Middle frontal gyrus (tissue), 1 donor: ENCODE measurements around the gene C11orf16.
"Not testable (repeated sequence)": the region's sequence is repeated elsewhere in the genome, so short reads cannot be mapped to it uniquely, and the experiment has no call there.

Experiments
- DNase-seq: peaks from one replicate; pipeline ENCODE4 v3.0.0-alpha.2; 2015; ENCODE audit warnings: low spot score; ENCODE audit errors: extremely low spot score

The C11orf16 gene

GRCh38 chr11:8899119-8899753 is 33.5 kb downstream of the C11orf16 start:
- no peak for DNase-seq

GRCh38 chr11:8891185-8891584 is 41.6 kb downstream of the C11orf16 start:
- not testable (repeated sequence) for DNase-seq

- DNase-seq: no peak
Observed at GRCh38 chr11:8886322-8886721, 46.4 kb downstream of the C11orf16 start.

- not testable (repeated sequence) for DNase-seq
Observed at GRCh38 chr11:8881585-8881984, 51.2 kb downstream of the C11orf16 start.

GRCh38 chr11:8878771-8879170 is 54.0 kb downstream of the C11orf16 start:
- DNase-seq: no peak

GRCh38 chr11:8873741-8874405 is 58.9 kb downstream of the C11orf16 start:
- no peak for DNase-seq

GRCh38 chr11:8871962-8872361 is 60.8 kb downstream of the C11orf16 start:
- DNase-seq: no peak

GRCh38 chr11:8871171-8871775 is 61.5 kb downstream of the C11orf16 start:
- DNase-seq: no peak

- no peak for DNase-seq
Observed at GRCh38 chr11:8870411-8871170, 62.2 kb downstream of the C11orf16 start.
